HCT116 (cell line): ENCODE data around the gene DAPK2. TPM values are rescaled to one million over a fixed set of nuclear protein-coding genes. Genes with fewer than 3 reads are reported as not detected.

ENCODE experiments used
- ATAC-seq: fragments of 200-7000 bp; cut with Tn5 transposase; 2 replicates; pipeline ENCODE4 v1.9.1; 2020; ENCODE audit warnings: mild to moderate bottlenecking, moderate library complexity
- BruUV-seq: library from RNA; stranded (reverse); fragments of 400-500 nt; replicated peaks from 2 replicates; lab custom pipeline; 2021; lab: Mats Ljungman, UMichigan
- CTCF ChIA-PET: fragments of 300-600 bp; sonication (Branson Sonifier 250); formaldehyde crosslinking; loops from one replicate; lab custom pipeline; 2021; ENCODE audit warnings: antibody characterized with exemption; lab: Charles Lee
- POLR2A ChIA-PET: fragments of 300-600, 350-600 bp; sonication (Branson Sonifier 250); formaldehyde crosslinking; loops from one replicate; lab custom pipeline; 2021; ENCODE audit warnings: antibody characterized with exemption; lab: Charles Lee
- RAD21 ChIA-PET, 2 experiments: fragments of 300-600 bp; sonication (Branson Sonifier 250); formaldehyde crosslinking; loops; one replicate each; lab custom pipeline; 2023; ENCODE audit warnings: low total read pairs in 2 of 2; ENCODE audit not compliant: uncharacterized antibody in 2 of 2, unreplicated experiment in 2 of 2, low non-redundant PET in 1 of 2; lab: Charles Lee
- DNase-seq: peaks from one replicate; pipeline ENCODE4 v3.0.0-alpha.2; 2010; ENCODE audit warnings: low read depth, low spot score
- H2AFZ ChIP-seq: fragments of 200-600 bp; shearing (Covaris generic), sonication (generic); 2 replicates; pipeline ENCODE4 v1.6.1; 2017; ENCODE audit warnings: low read depth, mixed run types, mixed read lengths, antibody characterized with exemption, low read length; ENCODE audit not compliant: poor library complexity, severe bottlenecking
- H3K27ac ChIP-seq: 2 replicates; pipeline ENCODE4 v1.5.1; 2012; ENCODE audit warnings: low read depth, low read length
- H3K27me3 ChIP-seq: fragments of 200-600 bp; sonication (generic); 2 replicates; pipeline ENCODE4 v1.6.1; 2016; ENCODE audit warnings: mixed run types, low read length, mixed read lengths; ENCODE audit not compliant: insufficient read depth
- H3K36me3 ChIP-seq, 2 experiments: fragments of 200-500 bp in 1 of 2; fragments of 200-600 bp in 1 of 2; sonication (Bioruptor generic) in 1 of 2; sonication (generic) in 1 of 2; 2 replicates each; pipeline versions ENCODE4 v1.5.1 to v1.6.1; 2014 to 2016; ENCODE audit warnings: low read length in 2 of 2, inconsistent platforms in 1 of 2, mixed read lengths in 1 of 2, mixed run types in 1 of 2; ENCODE audit not compliant: insufficient read depth in 2 of 2, control insufficient read depth in 1 of 2
- H3K4me1 ChIP-seq, 2 experiments: fragments of 200-600 bp in 1 of 2; sonication (generic) in 1 of 2; 2 replicates each; pipeline versions ENCODE4 v1.5.1 to v1.6.1; 2012 to 2017; ENCODE audit warnings: low read length in 2 of 2, inconsistent platforms in 1 of 2, mild to moderate bottlenecking in 1 of 2, mixed read lengths in 1 of 2, mixed run types in 1 of 2, moderate library complexity in 1 of 2; ENCODE audit not compliant: insufficient read depth in 2 of 2, control insufficient read depth in 1 of 2
- H3K4me2 ChIP-seq: fragments of 200-600 bp; sonication (generic); 2 replicates; pipeline ENCODE4 v1.6.1; 2017; ENCODE audit warnings: mixed run types, low read length, mixed read lengths
- H3K4me3 ChIP-seq, 2 experiments: fragments of 200-600 bp in 1 of 2; sonication (generic) in 1 of 2; replicated peaks in 1 of 2; 2 replicates each; pipeline ENCODE4 v1.5.1; 2011 to 2016; ENCODE audit warnings: low read length in 2 of 2, control low read depth in 1 of 2, low read depth in 1 of 2, mild to moderate bottlenecking in 1 of 2, mixed read lengths in 1 of 2, mixed run types in 1 of 2
- H3K79me2 ChIP-seq: fragments of 200-600 bp; sonication (generic); 2 replicates; pipeline ENCODE4 v1.6.1; 2017; ENCODE audit warnings: mild to moderate bottlenecking, mixed run types, low read length, moderate library complexity, mixed read lengths; ENCODE audit not compliant: insufficient read depth
- H3K9ac ChIP-seq: fragments of 200-600 bp; sonication (generic); 2 replicates; pipeline ENCODE4 v1.6.1; 2016; ENCODE audit warnings: low read length, mixed read lengths
- H3K9me2 ChIP-seq: fragments of 200-600 bp; sonication (generic), shearing (Covaris generic); 2 replicates; pipeline ENCODE4 v1.6.1; 2017; ENCODE audit warnings: mixed run types, mild to moderate bottlenecking, moderate library complexity; ENCODE audit not compliant: insufficient read depth
- H3K9me3 ChIP-seq, 2 experiments: fragments of 200-500 bp in 1 of 2; fragments of 200-600 bp in 1 of 2; sonication (Bioruptor generic) in 1 of 2; sonication (generic) in 1 of 2; 2 replicates each; pipeline ENCODE4 v1.6.1; 2014 to 2017; ENCODE audit warnings: low read length in 2 of 2, mixed read lengths in 2 of 2, inconsistent platforms in 1 of 2, low read depth in 1 of 2, mild to moderate bottlenecking in 1 of 2, mixed run types in 1 of 2, moderate library complexity in 1 of 2; ENCODE audit not compliant: control insufficient read depth in 1 of 2, insufficient read depth in 1 of 2
- H4K20me1 ChIP-seq: fragments of 200-600 bp; sonication (generic), shearing (Covaris generic); 2 replicates; pipeline ENCODE4 v1.6.1; 2017; ENCODE audit warnings: mixed run types, mild to moderate bottlenecking, moderate library complexity; ENCODE audit not compliant: insufficient read depth
- CBX3 ChIP-seq: IDR thresholded peaks from 2 replicates; pipeline ENCODE4 v1.6.1; 2012; ENCODE audit warnings: low read depth
- EGR1 ChIP-seq: IDR thresholded peaks from 2 replicates; pipeline ENCODE4 v1.6.1; 2012; ENCODE audit warnings: low read depth
- EZH2 ChIP-seq: fragments of 200-600 bp; sonication (generic); IDR thresholded peaks from 2 replicates; pipeline ENCODE4 v1.6.1; 2017; ENCODE audit warnings: antibody characterized with exemption, mixed run types
- JUND ChIP-seq: IDR thresholded peaks from 2 replicates; pipeline ENCODE4 v1.6.1; 2012
- POLR2A ChIP-seq: IDR thresholded peaks from 2 replicates; pipeline ENCODE4 v1.7.0; 2011; ENCODE audit warnings: borderline replicate concordance; ENCODE audit not compliant: insufficient read depth, insufficient read length; ENCODE audit errors: extremely low read depth
- POLR2AphosphoS5 ChIP-seq: IDR thresholded peaks from 2 replicates; pipeline ENCODE4 v1.6.1; 2011; ENCODE audit warnings: mild to moderate bottlenecking, low read depth, low read length, moderate library complexity
- SIN3A ChIP-seq: IDR thresholded peaks from 2 replicates; pipeline ENCODE4 v1.6.1; 2012; ENCODE audit warnings: low read depth
- SP1 ChIP-seq: IDR thresholded peaks from 2 replicates; pipeline ENCODE4 v1.6.1; 2012; ENCODE audit warnings: low read depth
- SRF ChIP-seq: IDR thresholded peaks from 2 replicates; pipeline ENCODE4 v1.6.1; 2012; ENCODE audit warnings: low read depth
- TCF7L2 ChIP-seq: IDR thresholded peaks from 2 replicates; pipeline ENCODE4 v1.7.0; 2011; ENCODE audit warnings: borderline replicate concordance, inconsistent platforms; ENCODE audit not compliant: insufficient read depth, insufficient read length; ENCODE audit errors: extremely low read depth
- YY1 ChIP-seq: IDR thresholded peaks from 2 replicates; pipeline ENCODE4 v1.6.1; 2011; ENCODE audit warnings: low read length, low read depth, moderate library complexity, mild to moderate bottlenecking; ENCODE audit not compliant: insufficient replicate concordance; ENCODE audit errors: extremely low read depth
- intact Hi-C: fragments of 100-400 bp; cut with micrococcal nuclease; formaldehyde crosslinking; loops from 2 replicates; pipeline ENCODE4 v1.10.0; 2022
- total RNA-seq: library from RNA; stranded (reverse); gene quantifications from one replicate; pipeline ENCODE4 v1.2.1, GENCODE V29; 2021; ENCODE audit not compliant: unreplicated experiment
- TF ChIP-seq, protein P1 (sequence below), 3 experiments: fragments of 200-600 bp in 1 of 3; sonication (generic) in 1 of 3; IDR thresholded peaks in 2 of 3; conservative IDR thresholded peaks in 1 of 3; 2 replicates each; pipeline ENCODE4 v1.5.1; 2012 to 2017; ENCODE audit warnings: low read depth in 2 of 3, low read length in 2 of 3, antibody characterized with exemption in 1 of 3, borderline replicate concordance in 1 of 3, control low read depth in 1 of 3, mild to moderate bottlenecking in 1 of 3, mixed read lengths in 1 of 3, mixed run types in 1 of 3, moderate library complexity in 1 of 3; ENCODE audit not compliant: insufficient read depth in 1 of 3

The DAPK2 gene
- total RNA-seq, 1 experiment from 2014 or later: 4.8 TPM

DNA sequence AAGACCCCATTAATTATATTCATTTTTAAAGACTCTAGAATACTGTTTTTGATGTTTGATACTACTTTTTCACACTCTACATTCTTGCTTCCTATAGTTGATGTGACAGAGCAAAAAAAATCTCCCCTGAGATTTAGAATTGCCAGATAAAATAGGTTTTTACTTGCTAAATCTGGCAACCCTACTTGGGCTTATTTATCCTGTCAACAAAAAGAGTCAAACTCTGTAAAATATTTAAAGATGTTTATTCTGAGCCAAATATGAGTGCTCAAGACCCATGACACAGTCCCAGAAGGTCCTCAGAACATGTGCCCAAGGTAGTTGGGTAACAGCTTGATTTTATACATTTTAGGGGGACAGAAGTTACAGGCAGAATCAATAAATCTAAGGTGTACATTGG lies 72.3 kb downstream of the DAPK2 start (continued):
- no peak for TF ChIP-seq SIN3A
- no peak for TF ChIP-seq POLR2A
- no peak for TF ChIP-seq EGR1
- TF ChIP-seq TCF7L2: no peak
- TF ChIP-seq EZH2: no peak
- no peak for TF ChIP-seq JUND
- TF ChIP-seq YY1: no peak

DNA sequence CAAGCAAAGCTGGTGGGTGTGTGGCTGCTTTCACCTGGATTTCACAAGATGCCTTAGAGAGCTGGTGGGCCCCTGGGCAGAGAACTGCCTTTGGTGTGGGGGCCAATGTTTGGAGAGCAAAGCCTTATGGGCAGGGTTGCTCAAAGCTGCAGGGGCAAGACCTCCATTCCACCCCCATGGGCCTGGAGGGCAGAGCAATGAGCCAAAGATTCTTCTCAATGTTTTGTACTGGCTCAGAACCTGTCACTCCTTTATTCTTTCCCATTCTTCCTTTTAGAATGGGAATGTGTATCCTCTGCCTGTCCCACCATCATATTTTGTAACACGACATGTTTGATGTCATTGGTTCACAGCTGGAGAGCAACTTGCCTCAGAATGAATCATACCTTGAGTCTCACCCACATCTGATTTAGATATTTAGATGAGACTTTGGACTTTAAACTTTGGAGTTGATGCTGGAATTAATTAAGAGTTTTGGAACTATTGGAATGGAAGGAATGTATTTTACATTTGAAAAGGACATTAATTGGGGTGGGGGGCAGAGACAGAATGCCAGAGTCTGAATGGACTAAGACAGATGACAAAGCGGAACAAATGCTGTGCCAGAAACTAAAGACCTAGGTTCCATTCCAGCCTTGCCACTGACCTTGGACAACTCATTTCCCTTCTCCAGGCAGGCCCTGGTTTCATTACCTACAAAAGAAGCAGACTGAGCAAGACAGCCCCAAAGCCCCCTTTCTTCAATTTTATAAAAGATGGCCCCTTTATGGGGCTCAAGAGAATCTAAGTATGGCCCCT lies 72.9 kb downstream of the DAPK2 start:
- Histone ChIP-seq H3K79me2 (no peaks in the 10 kb centered on the region), H3K4me1 (peaks cover 0 to 7% of the 10 kb centered on the region in 2 experiments; a peak in 2 of 4 replicates), H3K9me3 (no peaks in the 10 kb centered on the region), H4K20me1 (no peaks in the 10 kb centered on the region), H3K27ac (no peak overlapping the region), H2AFZ (no peak overlapping the region), H3K9me2 (0 out of 2 replicates have a peak, but pooled peaks cover 3% of the 10 kb centered on the region), H3K27me3 (no peaks in the 10 kb centered on the region), H3K9ac (no peak overlapping the region), H3K4me2 (no peak overlapping the region), H3K4me3 (no peak overlapping the region), H3K36me3 (no peaks in the 10 kb centered on the region)
- ChIA-PET POLR2A (no interaction called here), RAD21 (no interaction called here), CTCF (interaction anchor here (0.6 kb wide), 1 partner anchor 1244 kb away, joined by 4 read pairs; no protein-coding TSS in a partner anchor)
- DNase-seq (no peak), ATAC-seq (no peak)
- TF ChIP-seq POLR2AphosphoS5 (no peak), YY1 (no peak), SRF (no peak), CBX3 (no peak), JUND (no peak), SIN3A (no peak), TCF7L2 (no peak), SP1 (no peak)
- TF ChIP-seq, protein P1, sequence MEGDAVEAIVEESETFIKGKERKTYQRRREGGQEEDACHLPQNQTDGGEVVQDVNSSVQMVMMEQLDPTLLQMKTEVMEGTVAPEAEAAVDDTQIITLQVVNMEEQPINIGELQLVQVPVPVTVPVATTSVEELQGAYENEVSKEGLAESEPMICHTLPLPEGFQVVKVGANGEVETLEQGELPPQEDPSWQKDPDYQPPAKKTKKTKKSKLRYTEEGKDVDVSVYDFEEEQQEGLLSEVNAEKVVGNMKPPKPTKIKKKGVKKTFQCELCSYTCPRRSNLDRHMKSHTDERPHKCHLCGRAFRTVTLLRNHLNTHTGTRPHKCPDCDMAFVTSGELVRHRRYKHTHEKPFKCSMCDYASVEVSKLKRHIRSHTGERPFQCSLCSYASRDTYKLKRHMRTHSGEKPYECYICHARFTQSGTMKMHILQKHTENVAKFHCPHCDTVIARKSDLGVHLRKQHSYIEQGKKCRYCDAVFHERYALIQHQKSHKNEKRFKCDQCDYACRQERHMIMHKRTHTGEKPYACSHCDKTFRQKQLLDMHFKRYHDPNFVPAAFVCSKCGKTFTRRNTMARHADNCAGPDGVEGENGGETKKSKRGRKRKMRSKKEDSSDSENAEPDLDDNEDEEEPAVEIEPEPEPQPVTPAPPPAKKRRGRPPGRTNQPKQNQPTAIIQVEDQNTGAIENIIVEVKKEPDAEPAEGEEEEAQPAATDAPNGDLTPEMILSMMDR (IDR thresholded peaks at IDR 0.05 in 2 of 3, conservative IDR thresholded peaks at IDR 0.05 in 1 of 3; ENCODE audit: borderline replicate concordance in 1 of 3, insufficient read depth in 1 of 3, low read depth in 2 of 3, low read length in 2 of 3): no peak
- intact Hi-C loops: no loop called here
- BruUV-seq: no TSS peak
